Activated naive CD4-positive, alpha-beta T cell (primary cell): ENCODE results near the gene PLPP2.
"Not testable (repeated sequence)": the region's sequence is repeated elsewhere in the genome, so short reads cannot be mapped to it uniquely, and the experiment has no call there.

ENCODE experiments used
- DNase-seq, 4 experiments: peaks; one replicate each; lab custom pipeline; 2025; lab: John Stamatoyannopoulos, UW

Gene PLPP2

GRCh38 chr19:269241-269640 is 22.0 kb downstream of the PLPP2 start:
- DNase-seq = no peak

GRCh38 chr19:262125-262524 is 29.1 kb downstream of the PLPP2 start:
- DNase-seq = no peak

GRCh38 chr19:256804-257203 is 34.4 kb downstream of the PLPP2 start:
- DNase-seq = not testable (repeated sequence)

GRCh38 chr19:252421-253186 is 38.6 kb downstream of the PLPP2 start:
- DNase-seq = not testable (repeated sequence)

GRCh38 chr19:246551-246950 is 44.7 kb downstream of the PLPP2 start:
- DNase-seq = no peak

- not testable (repeated sequence) for DNase-seq
These were observed 45.3 kb downstream of the PLPP2 start for GRCh38 chr19:245900-246299.

- no peak for DNase-seq
These were observed 45.7 kb downstream of the PLPP2 start for GRCh38 chr19:245457-245856.
